ENCODE results near the gene CORO2A.

Gene CORO2A

DNA sequence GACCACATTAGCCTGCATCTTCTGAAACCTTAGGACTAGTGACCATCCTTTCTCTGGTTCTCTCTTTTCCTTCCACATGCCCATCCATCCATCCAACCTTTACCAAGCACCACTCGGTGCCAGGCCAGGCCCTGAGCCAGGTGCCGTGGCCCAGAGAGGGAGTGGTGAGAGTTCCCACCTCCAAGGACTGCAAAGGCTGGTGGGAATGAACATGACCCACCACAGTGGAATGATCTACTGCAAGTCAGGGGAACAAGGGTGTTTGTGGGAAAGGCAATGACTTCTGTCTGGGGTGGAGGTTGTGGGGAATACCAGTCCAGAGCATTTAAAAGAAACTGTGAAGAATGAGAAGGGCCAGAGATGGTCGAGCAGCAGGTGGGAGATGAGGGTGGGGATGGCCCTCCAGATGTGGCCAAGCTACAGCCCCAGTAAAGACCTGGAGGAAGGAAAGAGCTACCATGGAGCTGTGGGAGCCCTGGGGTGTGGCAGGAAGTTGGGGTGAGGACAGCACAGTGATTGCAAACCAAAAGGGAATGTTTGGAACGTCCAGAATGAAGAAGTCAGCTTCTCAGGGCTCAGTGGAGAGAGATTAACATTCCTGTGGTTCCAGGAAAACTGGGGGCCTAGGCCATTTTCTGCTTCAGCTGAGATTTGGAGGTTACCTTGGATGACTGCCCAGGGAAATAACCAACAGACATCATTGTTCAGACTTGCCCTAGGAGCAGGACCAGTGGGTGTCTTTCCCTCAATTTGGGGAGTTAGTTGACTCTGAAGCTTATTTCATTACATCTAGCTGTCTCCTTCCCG, 30.7 kb upstream of the CORO2A start:
- peak overlapping the region; percentile 98 for H3K27ac ChIP-seq
- peak; percentile 95 for DNase-seq (ENCODE audit: low read depth, low spot score)

- DNase-seq (ENCODE audit: low read depth, low spot score) = no peak
- peak overlapping the region; percentile 98 for H3K27ac ChIP-seq
These were observed 28.5 kb upstream of the CORO2A start for GRCh38 chr9:98220911-98221310.

DNA sequence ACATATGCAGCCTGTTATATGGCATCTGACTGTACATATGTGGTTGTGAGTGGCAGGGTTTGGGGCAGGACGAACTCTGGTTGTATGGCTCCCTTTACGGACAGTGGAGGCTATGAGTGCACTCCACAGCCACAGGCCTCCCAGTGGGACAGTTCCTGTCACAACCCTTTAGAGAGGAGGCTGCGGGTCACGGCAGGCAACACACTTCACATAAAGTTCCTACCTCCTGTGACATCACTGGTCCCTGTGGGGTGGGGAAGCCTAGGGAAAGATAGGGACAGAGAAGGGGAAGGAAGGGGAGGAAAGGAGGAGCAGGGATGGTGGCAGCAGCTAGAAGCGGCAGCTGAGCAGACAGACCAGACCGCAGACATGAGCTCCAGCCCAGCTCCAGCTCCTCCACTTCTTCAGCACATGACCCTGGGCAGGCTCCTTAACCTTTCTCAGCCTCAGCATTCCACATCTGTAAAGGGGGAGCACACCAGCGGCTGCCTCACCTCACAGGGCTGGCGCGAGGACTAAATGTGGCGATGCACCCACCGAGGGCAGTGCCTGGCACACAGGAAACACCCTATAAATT, 27.4 kb upstream of the CORO2A start:
- no peak for DNase-seq (ENCODE audit: low read depth, low spot score)

GRCh38 chr9:98219364-98219716, 26.9 kb upstream of the CORO2A start:
- peak overlapping the region; percentile 98 for H3K27ac ChIP-seq
- DNase-seq (ENCODE audit: low read depth, low spot score) = no peak

More for the DNA sequence above, 27.4 kb upstream of the CORO2A start:
- peak overlapping the region; percentile 98 for H3K27ac ChIP-seq

DNA sequence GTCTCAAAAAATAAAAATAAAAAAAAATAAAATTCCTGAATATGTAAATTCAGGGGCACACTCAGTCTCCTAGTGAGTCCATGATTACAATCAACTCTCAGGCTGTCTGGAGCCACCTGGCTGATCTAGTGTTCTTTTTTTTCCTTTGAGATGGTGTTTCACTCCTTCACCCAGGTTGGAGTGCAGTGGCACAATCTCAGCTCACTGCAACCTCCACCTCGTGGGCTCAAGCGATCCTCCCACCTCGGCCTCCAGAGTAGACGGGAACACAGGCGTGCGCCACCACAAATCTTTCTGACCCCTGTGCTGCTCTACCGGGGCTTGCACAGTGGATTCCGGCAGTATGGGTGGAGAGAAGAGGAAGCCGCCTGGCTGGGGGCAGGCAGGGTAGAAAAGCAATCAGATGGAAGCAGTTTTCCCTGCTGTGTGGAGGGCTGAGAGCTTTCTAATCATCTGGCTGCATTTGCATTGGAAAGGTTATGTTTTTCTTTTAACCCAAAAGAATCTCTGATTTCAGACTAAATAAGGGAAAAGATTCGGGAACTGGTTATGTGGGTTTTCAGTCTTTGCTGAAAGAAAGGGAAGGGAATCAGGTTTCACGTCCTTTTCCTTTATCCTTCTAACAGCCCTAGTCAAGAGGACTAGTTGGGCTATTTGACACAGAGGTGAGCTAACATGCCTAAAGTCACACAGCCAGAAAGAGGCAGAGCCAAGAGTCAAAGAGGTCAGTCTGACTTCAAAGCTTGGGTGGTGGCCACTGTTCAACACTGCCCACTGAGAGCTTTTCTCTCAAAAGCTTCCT, 26.3 kb upstream of the CORO2A start:
- DNase-seq (ENCODE audit: low read depth, low spot score) = no peak
- peak overlapping the region; percentile 98 for H3K27ac ChIP-seq

DNA sequence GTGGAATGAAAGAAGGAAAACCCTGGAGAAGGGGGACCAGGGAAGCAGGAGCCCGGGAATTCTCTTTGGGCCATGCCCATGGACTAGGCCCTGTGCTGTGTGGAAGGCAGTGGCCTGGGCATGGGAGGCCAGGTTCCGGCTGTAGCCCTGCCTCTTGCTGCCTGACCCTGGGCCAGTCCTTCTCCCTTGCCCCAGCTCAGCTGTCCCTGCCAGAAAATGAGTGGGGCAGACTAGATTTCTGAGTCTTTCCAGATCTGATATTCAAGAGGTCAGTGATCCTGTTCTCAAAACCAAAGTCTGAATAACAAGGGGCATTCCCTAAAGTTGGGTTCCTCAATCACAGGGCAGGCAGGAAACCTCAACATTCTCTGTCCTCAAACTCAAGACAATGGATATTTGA, 24.8 kb upstream of the CORO2A start:
- H3K27ac ChIP-seq = peak overlapping the region; percentile 98
- DNase-seq (ENCODE audit: low read depth, low spot score) = no peak

GRCh38 chr9:98216391-98216790, 24.0 kb upstream of the CORO2A start:
- peak overlapping the region; percentile 98 for H3K27ac ChIP-seq
- DNase-seq (ENCODE audit: low read depth, low spot score) = no peak

GRCh38 chr9:98215821-98216220, 23.4 kb upstream of the CORO2A start:
- no peak for DNase-seq (ENCODE audit: low read depth, low spot score)
- peak overlapping the region; percentile 53 for H3K27ac ChIP-seq

- DNase-seq (ENCODE audit: low read depth, low spot score) = no peak
- H3K27ac ChIP-seq = peak overlapping the region; percentile 53
These were observed 22.8 kb upstream of the CORO2A start for GRCh38 chr9:98215271-98215670.

DNA sequence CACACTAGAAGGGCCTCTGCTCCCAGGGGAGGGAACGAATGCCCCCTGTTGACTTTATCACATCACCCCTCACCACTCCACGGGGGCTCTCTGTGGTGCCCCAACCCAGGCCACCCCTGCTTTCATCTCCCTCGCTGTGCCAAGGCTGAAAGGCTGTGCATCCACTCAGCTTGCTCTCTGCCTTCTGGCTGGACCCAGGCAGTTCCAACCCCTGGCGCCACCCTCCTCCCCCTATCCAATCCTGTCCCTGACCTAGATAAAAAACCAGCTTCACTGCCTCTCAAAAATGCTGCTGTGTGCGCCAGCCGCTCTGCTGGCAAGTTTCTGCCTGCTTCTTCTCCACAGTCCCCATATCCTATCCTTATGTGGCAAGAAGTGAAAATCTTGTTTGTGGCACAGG, 22.4 kb upstream of the CORO2A start:
- H3K27ac ChIP-seq = peak overlapping the region; percentile 53
- DNase-seq (ENCODE audit: low read depth, low spot score) = no peak

GRCh38 chr9:98211260-98211659, 18.8 kb upstream of the CORO2A start:
- no peak for DNase-seq (ENCODE audit: low read depth, low spot score)
- no peak overlapping the region for H3K27ac ChIP-seq

DNA sequence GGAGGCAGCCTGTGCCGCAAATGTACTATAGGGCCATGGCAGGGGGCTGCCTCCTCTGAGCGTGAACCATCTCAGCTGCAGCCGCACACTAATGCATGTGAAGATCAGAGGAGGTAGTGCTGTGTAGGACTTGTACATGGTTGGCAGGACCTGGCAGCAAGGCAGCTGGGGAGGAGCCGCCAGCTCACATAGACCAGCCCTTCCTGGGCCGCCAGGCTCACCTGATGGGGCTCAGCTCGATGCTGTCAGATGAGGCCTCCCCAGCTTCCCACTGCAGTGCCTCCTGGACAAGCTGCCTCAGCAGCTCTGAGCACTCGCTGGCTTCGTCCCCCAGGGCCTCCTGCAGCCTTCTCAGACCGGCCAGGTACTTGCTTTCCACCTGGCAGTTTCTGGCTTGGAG, 18.0 kb upstream of the CORO2A start:
- no peak overlapping the region for H3K27ac ChIP-seq
- no peak for DNase-seq (ENCODE audit: low read depth, low spot score)

DNA sequence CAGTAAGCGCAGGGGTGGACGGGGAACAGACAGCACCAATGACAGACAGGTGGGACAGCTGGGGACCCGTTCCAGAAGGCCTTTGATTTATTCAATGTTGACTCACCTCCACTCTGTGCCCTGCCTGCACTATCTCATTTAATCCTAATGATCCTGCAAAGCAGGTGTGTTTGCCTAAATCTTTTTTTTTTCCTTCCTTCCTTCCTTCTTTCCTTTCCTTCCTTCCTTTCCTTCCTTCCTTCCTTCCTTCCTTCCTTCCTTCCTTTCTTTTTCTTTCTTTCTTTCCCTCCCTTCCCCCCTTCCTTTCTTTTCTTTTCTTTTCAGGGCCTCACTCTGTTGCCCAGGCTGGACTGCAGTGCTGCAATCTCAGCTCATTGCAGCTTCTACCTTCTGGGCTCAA, 17.1 kb upstream of the CORO2A start:
- no peak for DNase-seq (ENCODE audit: low read depth, low spot score)
- no peak overlapping the region for H3K27ac ChIP-seq

DNA sequence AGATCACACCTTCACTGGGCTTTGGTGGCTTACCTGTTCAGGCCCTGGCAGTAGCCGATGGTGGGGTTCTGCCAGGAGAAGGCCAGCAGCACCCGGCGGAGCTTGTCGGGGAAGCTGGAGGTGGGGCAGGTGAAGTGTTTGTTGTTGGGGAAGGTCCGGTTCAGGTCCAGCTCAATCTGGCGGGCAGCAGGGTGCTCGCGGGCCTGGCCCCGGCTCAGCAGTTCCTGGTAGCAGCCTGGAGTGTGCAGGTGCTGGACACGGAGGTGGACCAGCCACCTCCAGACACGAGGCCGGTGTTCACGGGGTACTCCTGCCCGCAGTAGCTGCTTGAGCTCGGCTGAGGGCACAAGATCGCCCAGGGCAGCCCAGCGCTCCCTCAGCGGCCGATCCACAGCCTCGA, 16.2 kb upstream of the CORO2A start:
- DNase-seq (ENCODE audit: low read depth, low spot score) = no peak
- no peak overlapping the region for H3K27ac ChIP-seq

GRCh38 chr9:98207606-98208005, 15.2 kb upstream of the CORO2A start:
- no peak overlapping the region for H3K27ac ChIP-seq
- DNase-seq (ENCODE audit: low read depth, low spot score) = no peak

DNA sequence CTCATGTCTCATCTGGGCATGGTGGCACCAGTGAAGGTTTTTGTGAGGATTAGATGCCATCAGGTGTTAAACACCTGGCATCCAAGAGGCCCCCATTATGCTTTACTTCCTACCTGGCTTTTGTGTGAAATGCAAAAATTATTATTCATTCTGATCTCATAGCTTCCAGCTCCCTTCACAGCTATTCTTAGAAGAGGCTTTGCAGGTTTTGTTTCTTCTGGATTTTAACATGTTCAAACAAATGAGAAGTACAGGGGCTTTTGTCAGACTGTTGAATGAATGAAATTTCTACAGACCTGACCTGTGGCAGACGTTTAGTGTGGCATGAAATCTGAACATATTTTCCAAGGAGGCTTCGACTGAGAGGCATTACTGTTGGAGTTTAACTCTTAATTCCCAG, 14.3 kb upstream of the CORO2A start:
- no peak for DNase-seq (ENCODE audit: low read depth, low spot score)
- H3K27ac ChIP-seq = peak overlapping the region; percentile 4

DNA sequence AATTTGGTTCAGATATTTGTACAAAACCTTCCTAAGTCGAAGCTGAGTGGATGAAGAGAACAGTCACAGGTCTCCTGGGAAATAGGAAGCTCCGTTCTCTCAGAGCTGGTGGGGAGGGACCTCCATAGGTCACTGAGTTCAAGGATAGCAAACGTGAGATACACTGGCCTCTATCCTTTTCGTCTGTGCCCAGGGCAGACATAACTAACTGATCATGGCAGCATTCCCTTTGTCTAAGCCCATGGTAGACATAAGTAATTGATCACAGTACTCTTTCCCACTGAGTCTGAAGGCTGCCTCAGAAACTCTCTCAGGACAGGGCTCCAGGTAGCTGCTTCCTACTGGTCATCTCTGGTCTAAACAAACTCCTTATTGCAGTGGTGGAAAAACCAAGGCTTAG, 12.3 kb upstream of the CORO2A start:
- no peak for DNase-seq (ENCODE audit: low read depth, low spot score)
- no peak overlapping the region for H3K27ac ChIP-seq

GRCh38 chr9:98203153-98203552, 10.7 kb upstream of the CORO2A start:
- no peak for DNase-seq (ENCODE audit: low read depth, low spot score)
- H3K27ac ChIP-seq = no peak overlapping the region

DNA sequence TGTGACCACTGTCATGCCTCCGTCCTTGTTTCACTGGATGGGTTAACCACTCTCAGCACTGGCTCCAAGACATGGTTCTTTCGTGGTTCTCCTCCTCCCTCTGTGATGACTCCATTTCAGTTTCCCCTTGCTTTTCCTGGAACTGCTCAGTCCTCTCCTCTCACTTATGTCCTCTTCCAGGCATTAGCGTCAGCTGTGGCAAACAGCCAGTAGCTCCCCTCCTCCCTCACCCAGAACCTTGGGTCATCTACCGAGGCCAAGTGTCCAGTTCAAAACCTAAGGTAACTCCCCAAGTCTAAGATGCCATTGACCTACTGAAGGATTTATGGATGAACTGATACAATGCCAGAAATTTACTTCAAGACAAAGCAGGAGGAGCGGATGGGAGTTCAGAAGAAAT, 9.8 kb upstream of the CORO2A start:
- DNase-seq (ENCODE audit: low read depth, low spot score) = no peak
- H3K27ac ChIP-seq = no peak overlapping the region

GRCh38 chr9:98201749-98202148, 9.3 kb upstream of the CORO2A start:
- no peak overlapping the region for H3K27ac ChIP-seq
- DNase-seq (ENCODE audit: low read depth, low spot score) = no peak

GRCh38 chr9:98201102-98201501, 8.7 kb upstream of the CORO2A start:
- H3K27ac ChIP-seq = no peak overlapping the region
- DNase-seq (ENCODE audit: low read depth, low spot score) = no peak
